Retinal pigment epithelial cell (primary cell): Measurements from ENCODE around the gene KATNB1.

Experiments
- DNase-seq: peaks from one replicate; pipeline ENCODE4 v3.0.0-alpha.2; 2010; ENCODE audit warnings: low read depth
- H3K4me3 ChIP-seq: 2 replicates; pipeline ENCODE4 v1.5.1; 2011; ENCODE audit warnings: mild to moderate bottlenecking, low read length, control low read depth, moderate library complexity
- CTCF ChIP-seq: conservative IDR thresholded peaks from 2 replicates; pipeline ENCODE4 v1.5.1; 2011; ENCODE audit warnings: low read depth, low read length, control low read depth, inconsistent platforms

Gene KATNB1

GRCh38 chr16:57696240-57696639 lies 39.3 kb upstream of the KATNB1 start:
- no peak overlapping the region for H3K4me3 ChIP-seq
- no peak for DNase-seq
- no peak for TF ChIP-seq CTCF

DNA sequence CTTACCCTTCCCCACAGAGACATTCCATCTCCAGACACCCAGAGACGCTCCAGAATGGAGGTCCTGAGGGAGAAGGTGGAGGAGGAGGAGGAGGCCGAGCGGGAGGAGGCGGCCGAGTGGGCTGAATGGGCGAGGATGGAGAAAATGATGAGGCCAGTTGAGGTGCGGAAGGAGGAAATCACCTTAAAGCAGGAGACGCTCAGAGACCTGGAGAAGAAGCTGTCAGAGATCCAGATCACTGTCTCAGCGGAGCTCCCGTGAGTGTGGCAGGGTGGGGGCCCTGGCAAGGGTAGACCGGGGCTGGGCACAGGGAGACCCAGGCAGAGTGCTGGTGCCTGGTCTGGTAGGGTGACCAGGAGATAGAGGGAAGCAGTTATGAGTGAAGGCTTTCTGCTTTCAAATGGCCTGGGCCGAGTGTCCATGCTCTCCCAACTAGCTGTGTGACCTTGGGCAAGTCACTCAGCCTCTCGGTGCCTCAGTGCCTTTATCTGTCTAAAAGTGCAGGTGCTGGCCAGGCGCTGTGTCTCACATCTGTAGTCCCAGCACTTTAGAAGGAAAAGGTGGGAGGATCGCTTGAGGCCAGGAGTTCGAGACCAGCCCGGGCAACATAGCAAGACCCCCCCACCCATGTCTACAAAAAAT lies 37.6 kb upstream of the KATNB1 start:
- no peak overlapping the region for H3K4me3 ChIP-seq
- DNase-seq: no peak
- TF ChIP-seq CTCF: no peak

DNA sequence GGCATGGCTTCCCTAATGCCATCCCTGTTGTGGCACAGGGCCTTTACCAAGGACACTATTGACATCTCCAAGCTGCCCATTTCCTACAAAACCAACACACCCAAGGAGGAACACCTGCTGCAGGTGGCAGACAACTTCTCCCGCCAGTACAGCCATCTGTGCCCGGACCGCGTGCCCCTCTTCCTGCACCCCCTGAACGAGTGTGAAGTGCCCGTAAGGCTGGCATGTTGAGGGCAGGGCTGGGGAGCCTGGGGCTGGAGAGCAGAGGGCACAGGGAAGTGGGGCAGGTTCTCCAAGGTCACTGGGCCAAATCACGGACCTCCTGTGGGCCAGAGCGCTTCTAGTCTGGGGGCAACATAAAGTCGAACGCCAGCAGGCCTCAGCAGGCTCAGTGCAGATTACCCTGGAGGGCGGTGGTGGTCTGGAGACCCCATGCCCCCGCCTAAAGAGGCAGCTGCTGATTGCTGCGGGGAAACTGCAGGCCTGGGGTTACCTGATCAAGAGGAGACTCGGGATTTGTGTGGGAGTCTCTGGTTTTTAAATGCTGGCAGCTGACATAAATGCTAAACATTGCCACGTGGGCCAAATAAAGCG lies 36.7 kb upstream of the KATNB1 start:
- TF ChIP-seq CTCF: no peak
- DNase-seq: no peak
- H3K4me3 ChIP-seq: no peak overlapping the region

- no peak for TF ChIP-seq CTCF
- DNase-seq: no peak
Measured at GRCh38 chr16:57699481-57699880, 36.1 kb upstream of the KATNB1 start.

GRCh38 chr16:57699899-57700298 lies 35.7 kb upstream of the KATNB1 start:
- no peak for DNase-seq
- no peak overlapping the region for H3K4me3 ChIP-seq
- TF ChIP-seq CTCF: no peak

More at GRCh38 chr16:57699481-57699880, 36.1 kb upstream of the KATNB1 start:
- no peak overlapping the region for H3K4me3 ChIP-seq

GRCh38 chr16:57700781-57701551 lies 34.6 kb upstream of the KATNB1 start:
- no peak for DNase-seq
- TF ChIP-seq CTCF: no peak
- no peak overlapping the region for H3K4me3 ChIP-seq
